ENCODE data around the gene IZUMO4.
"Not testable (repeated sequence)": the region's sequence is repeated elsewhere in the genome, so short reads cannot be mapped to it uniquely, and the experiment has no call there.

IZUMO4 gene

DNA sequence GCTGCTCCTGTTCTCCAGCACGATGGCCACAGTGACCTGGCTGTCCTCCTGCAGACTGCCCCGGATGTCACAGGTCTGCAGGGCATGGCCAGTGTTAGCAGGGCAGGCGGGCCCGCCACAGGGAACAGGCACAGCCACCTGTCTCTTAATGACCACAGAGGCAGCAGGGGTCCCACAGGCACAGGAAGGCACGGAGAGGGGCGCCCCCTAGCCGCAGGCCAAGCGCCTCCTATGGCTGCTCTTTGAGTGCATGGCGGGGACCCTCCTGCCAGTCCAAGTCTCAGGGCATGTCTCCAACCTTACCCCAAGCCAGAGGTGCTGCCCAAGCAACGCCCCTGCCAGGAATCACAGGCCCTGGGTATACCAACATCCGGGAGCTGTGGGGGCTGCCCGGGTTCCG lies 14.1 kb downstream of the IZUMO4 start:
- no peak for DNase-seq

DNA sequence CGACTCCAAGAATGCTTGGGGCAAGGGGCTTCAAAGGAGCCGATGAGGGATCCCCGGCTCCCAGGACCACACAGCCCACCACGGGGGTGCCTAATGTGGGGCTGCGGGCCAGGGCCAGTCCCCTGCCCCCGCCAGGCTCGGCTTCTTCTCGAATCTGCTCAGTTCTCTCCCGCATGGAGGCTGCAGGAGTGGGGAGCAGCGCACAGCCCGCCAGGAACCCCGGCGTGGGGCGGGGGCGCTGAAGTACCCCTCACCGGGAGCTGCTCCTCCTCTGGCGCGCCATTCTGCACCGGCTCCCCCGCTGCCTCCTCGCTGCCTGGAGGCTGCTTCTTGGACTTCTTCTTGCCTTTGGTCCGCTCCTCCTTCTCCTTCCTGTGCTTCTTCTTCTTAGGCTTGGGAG lies 14.7 kb downstream of the IZUMO4 start:
- DNase-seq, result no peak

GRCh38 chr19:2111886-2112285 lies 15.2 kb downstream of the IZUMO4 start:
- no peak for DNase-seq

DNA sequence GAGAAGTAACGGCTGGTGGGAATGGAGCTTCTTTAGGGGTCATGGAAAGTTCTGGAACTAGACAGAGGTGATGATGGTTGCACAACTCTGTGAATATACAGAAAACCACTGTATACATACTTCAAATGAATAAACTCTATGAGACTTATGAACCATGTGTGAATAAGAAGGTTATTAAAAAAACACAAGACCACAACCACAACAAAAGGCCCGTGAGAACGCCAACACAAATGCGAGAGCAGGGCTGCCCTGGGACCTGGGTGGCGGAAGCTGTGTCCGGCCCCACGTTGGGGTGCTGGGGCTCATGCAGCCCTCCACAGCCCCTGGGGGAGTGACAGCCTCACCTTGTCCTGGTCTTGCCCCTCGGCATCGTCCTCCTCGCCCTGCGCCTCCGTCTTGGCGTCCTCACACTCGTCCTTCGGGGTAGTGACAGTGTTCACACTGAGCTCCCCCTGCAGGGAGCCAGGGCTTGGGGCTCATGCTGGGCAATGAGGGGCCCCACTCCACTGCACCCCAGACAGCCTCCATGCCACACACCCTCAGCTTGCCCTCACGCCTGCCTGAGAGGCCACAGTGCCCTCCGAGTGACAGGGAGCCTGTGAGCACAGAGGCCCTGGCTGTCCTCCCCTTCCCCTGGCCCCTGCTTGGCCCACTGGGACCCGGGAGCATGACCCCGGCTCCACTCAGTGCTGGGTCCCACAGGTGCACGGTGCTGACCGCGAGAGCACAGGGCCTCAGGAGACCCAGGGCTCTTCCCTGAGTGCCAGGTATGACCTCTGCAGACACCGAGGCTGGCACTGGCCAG lies 16.0 kb downstream of the IZUMO4 start:
- no peak for DNase-seq

- no peak for DNase-seq
Observed at GRCh38 chr19:2113439-2114211, 16.9 kb downstream of the IZUMO4 start.

GRCh38 chr19:2114218-2114617 lies 17.5 kb downstream of the IZUMO4 start:
- no peak for DNase-seq

DNA sequence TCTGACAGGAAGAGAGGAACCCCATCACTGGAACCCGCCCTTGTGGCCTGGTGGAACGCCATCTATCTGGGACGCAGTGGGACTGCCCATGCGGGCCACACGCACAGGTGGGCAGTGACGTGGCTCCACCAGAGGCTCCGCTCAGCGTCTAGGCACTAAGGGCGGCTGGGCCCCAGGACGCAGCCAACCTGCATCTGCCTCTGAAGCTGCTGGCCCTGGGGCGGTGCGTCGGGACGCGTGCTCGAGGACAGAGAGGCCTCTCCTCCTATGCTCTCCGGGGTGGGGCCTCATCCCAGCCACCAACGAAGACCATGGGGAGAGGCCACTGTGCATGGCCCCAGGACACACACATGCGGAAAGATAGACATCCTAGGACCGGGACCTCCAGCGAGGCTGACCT lies 18.1 kb downstream of the IZUMO4 start:
- DNase-seq, result no peak

GRCh38 chr19:2115324-2115723 lies 18.6 kb downstream of the IZUMO4 start:
- no peak for DNase-seq

DNA sequence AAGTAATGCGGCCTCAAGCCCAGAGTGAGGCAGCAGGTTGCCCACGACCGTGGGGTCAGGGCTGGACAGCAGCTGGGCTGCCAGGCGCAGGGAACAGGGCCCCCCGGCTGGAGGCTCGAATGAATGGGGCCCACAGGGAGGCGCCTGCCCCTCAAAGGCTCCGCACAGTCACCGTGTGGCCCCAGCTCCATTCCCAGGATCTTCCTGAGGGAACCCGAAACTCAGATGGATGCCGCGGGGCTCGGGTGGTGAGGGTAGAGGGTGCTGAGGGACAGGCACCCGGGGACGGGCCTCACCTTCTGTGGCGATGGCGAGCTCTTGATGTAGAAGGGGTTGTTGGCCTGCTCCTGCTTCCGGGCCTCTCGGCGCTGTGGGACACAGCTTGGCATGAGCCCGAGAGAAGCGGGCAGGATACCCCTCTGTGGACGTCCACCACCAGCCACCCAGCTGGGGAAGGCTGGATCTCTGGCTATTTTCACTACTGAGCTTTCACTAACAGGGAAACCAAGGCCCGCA lies 19.3 kb downstream of the IZUMO4 start:
- no peak for DNase-seq

- no peak for DNase-seq
Observed at GRCh38 chr19:2116507-2116906, 19.8 kb downstream of the IZUMO4 start.

- DNase-seq, result no peak
Observed at GRCh38 chr19:2117215-2117960, 20.7 kb downstream of the IZUMO4 start.

DNA sequence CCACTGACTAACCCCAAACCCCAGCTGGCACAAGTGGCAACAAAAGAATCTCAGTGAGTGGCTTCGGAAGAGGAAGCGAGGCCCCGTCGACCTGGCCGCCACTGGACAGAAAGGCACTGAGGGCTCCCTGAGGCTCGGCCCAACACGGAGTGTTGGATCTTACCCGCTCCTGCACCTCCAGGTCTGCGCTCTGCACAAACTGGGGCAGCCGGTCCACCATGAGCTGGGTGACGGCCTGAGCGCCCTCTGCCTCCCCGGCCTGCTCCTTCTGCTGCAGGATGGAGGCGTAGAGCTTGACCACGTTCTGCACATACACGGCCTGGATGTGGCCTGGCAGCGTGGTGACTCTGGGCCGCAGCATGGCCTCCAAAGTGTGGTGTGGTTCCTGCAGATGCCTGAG lies 21.7 kb downstream of the IZUMO4 start:
- no peak for DNase-seq

GRCh38 chr19:2119921-2120785 lies 23.4 kb downstream of the IZUMO4 start:
- no peak for DNase-seq

DNA sequence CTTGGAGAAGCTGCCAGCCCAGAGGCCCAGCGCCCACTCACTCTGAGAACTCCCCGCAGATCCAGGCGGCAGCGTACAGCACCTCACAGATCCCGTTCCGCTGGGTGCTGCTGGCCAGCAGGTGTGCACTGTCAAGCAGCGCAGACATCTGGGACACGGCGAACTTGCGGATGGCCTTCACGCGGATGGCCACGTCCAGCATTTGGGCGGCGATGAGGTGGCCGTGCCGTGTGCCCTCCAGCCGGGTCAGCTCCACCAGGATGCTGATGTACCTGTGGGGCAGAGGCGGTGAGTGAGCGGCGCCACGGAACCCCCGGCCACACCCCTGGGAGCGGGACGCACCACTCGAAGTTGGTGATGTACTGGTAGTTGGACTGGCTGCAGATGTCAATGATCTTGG lies 24.1 kb downstream of the IZUMO4 start:
- no peak for DNase-seq

GRCh38 chr19:2121416-2122051 lies 24.8 kb downstream of the IZUMO4 start:
- no peak for DNase-seq

DNA sequence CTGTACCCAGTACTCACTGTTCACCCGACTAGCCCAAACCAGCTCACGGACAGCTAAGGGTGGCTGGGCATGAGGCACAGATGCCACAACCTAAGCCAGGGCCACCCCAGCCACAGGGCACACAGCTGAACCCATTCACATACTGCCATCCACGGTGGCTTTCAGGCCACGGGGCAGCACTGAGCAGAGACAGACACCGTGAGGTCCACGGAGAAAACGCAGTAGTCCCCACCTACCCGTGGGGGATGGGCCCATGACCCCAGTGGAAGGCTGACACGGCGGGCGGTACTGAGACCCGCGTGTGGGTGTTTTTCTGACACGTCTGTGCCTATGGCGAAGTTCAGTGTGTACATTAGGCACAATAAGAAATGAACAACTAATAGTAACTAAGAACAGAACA lies 25.5 kb downstream of the IZUMO4 start:
- DNase-seq, result no peak

DNA sequence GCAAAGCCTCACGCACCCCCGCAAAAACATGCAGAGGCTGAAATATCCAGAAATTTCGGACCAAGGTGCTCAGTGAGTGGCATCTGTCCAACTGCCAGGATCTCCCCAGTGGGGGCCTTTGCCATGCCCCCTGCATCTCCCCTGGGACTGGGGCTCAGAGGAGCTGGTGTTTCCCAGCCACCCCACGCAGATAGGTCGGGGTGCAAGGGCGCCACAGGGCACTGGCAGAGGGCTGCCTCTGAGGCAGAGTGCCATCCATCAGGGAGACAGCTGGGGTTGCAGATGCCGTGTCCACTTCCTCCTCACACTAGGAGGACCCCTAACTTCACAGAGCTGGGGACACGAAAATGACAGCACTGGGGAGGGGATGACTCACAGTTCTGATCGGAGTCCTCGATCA lies 26.3 kb downstream of the IZUMO4 start:
- DNase-seq, result no peak

- DNase-seq, result no peak
Observed at GRCh38 chr19:2123682-2124387, 27.1 kb downstream of the IZUMO4 start.

- no peak for DNase-seq
Observed at GRCh38 chr19:2126879-2127518, 30.3 kb downstream of the IZUMO4 start.

DNA sequence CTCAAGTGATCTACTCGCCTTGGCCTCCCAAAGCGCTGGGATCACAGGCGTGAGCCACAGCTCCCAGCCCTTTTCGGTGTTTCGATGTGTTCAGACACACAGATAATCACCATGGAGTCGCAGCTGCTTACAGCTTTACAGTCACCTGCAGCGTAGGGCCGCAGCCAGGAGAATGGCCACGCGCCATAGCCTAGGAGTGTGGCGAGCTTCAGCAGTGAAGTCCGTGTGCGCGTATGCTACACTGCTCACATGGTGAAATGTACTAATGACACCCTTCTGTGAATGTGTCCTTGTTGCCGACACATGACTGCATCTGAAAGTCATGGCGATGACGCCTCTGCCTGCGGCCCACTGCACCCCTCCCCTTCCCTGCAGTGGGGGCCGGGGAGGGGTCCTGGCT lies 31.0 kb downstream of the IZUMO4 start:
- no peak for DNase-seq

GRCh38 chr19:2128252-2128651 lies 31.5 kb downstream of the IZUMO4 start:
- DNase-seq, result not testable (repeated sequence)
